PC-9 (cell line): Measurements from ENCODE around the gene CNOT1.

ENCODE experiments used
- EZH2 ChIP-seq: fragments of 200-600 bp; sonication (generic); IDR thresholded peaks from 2 replicates; pipeline ENCODE4 v1.8.0; 2017; ENCODE audit warnings: antibody characterized with exemption, low read depth
- TF ChIP-seq, protein P1 (sequence below): fragments of 200-600 bp; sonication (generic); conservative IDR thresholded peaks from 2 replicates; pipeline ENCODE4 v1.6.1; 2017; ENCODE audit warnings: mixed run types, antibody characterized with exemption, mild to moderate bottlenecking, moderate library complexity

DNA sequence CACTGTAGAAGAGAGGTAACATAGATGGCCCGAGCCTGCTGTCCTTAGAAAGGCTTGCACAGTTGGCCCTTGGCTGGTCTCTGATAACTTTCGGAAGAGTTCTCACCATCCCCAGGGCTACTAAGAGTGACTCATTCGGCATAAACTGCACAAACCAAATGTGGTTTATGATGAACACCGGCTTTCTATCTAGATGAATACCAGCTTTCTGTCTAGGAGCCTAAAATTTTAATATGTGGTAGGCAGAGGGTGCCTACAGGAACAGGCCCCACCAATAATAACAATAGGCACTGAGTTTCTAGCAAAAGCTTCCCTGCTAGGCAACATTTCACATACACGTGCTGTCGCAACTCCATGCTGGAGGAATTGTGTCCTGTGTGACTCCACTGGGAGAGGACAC, 15.4 kb downstream of the CNOT1 start:
- TF ChIP-seq, protein P1, sequence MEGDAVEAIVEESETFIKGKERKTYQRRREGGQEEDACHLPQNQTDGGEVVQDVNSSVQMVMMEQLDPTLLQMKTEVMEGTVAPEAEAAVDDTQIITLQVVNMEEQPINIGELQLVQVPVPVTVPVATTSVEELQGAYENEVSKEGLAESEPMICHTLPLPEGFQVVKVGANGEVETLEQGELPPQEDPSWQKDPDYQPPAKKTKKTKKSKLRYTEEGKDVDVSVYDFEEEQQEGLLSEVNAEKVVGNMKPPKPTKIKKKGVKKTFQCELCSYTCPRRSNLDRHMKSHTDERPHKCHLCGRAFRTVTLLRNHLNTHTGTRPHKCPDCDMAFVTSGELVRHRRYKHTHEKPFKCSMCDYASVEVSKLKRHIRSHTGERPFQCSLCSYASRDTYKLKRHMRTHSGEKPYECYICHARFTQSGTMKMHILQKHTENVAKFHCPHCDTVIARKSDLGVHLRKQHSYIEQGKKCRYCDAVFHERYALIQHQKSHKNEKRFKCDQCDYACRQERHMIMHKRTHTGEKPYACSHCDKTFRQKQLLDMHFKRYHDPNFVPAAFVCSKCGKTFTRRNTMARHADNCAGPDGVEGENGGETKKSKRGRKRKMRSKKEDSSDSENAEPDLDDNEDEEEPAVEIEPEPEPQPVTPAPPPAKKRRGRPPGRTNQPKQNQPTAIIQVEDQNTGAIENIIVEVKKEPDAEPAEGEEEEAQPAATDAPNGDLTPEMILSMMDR: no peak
- TF ChIP-seq EZH2: no peak
